RPMI7951 (cell line): ENCODE data around the gene NADK. TPM values are rescaled to one million over a fixed set of nuclear protein-coding genes. Genes with fewer than 3 reads are reported as not detected.
"Not testable (repeated sequence)": the region's sequence is repeated elsewhere in the genome, so short reads cannot be mapped to it uniquely, and the experiment has no call there.

Experiments
- DNase-seq: peaks from one replicate; pipeline ENCODE4 v3.0.0-alpha.2; 2012; ENCODE audit warnings: low read depth
- total RNA-seq: library from RNA; depleted of rRNA; stranded (reverse); fragments of >200 nt; shearing (Covaris generic); gene quantifications from 2 replicates; pipeline ENCODE4 v1.2.3, GENCODE V29; 2014

Gene NADK
- total RNA-seq, 1 experiment from 2014 or later, result 24.0 TPM

DNA sequence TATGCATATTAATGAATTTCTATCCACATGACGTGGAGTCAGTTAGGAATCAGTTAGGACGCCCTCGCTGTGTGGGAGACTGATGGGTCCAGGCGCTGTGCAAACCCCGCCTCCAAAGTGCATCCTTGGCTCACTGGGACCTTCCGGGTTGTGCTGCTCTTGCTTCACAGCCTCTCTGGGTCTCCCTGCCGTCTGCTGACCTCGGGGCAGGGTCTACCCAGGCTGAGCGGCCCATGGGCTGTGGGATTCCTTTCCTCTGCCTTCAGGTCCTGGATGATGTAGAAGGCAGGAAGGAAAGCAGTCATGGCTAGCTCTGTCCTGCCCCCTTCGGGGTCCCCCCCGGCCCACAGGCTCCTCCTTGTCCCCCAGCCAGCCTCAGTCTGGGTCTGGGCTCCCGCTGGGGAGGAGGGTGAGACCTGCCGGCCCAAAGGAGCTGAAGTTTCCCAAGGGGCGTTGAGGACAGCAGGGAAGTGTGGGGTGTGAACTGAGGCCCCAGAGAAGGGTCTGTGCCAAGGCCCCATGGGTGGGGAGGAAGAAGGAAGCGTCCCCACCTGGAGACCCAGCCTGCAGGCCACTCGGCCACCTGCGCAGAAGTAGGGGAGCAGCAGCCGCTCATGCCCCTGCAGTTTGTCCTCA, 29.5 kb downstream of the NADK start:
- DNase-seq, result no peak

DNA sequence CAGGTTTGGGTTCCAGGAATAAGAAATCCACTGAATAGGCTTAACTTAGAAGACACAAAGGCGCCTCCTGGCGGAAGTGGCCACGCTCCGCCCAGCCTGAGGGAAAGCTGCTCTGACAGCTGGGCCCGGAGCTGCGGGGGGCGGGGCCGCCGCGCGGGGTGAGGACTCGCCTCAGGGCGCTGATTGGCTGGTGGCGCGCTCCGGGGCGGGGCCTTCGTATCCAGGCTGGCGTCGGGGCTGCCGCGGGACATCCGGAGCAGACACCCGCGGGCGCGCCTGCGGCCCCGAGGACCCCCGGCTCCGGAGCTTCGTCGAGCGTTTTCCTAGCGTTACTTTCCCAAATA, 31.7 kb downstream of the NADK start:
- not testable (repeated sequence) for DNase-seq

DNA sequence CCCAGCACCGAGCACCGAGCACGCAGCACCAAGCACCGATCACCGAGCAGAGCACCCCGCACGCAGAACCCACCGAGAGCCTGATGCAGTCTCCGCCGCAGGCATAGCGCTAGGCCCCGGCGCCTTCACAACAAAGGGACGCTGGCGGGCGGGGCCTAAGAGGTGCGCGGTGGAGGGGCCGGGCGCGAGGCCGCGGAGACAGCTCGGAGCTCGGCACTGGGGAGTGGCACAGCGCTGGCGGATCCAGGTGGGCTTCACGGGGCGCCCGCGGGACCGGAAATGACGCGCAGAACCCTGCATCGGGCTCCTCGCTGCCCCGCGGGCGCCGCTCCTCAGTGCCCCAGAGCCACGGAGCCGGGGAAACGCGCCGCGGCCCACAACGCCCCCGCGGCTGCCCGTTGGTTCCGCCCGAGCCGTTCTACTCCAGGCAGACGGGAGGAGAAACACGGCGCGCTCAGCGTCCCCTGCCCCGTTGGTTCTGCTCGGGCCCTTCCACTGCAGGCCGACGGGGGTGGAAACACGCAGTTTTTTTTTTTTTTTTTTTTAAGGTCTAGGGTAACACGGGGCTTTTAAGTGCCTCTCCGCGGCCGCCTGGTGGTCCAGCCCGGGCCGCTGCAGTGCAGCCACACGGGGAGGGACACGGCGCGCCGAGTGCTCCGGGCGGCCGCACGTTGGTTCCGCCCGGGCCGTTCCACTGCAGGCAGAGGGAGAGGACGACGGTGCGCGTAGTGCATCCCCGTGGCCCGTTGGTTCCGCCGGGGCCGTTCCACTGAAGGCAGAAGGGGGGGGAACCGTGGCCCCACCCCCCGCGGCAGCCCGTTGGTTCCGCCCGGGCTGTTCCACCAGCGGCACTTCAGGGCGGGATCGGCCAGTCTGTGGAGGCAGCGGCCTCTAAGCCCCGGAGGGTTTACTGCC, 32.4 kb downstream of the NADK start:
- peak; percentile 80 for DNase-seq

DNA sequence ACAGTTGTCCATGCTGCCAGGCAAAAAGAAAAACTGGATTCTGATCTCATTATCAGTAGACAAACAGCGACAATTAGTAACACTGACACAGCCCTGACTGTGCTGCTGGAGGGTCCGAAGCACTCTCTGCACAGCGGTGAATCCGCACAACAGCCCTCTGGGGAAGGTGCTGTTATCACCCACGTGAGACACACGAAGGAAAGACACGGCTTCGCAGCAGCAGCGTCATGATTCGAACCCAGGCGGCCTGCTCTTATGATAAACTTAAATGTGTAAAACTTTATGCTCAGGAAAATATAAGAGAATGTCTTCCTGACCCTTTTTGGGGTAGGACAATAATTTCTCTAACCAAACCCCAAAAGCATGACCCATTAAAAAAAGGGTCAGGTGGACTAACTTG, 35.7 kb downstream of the NADK start:
- DNase-seq, result not testable (repeated sequence)

DNA sequence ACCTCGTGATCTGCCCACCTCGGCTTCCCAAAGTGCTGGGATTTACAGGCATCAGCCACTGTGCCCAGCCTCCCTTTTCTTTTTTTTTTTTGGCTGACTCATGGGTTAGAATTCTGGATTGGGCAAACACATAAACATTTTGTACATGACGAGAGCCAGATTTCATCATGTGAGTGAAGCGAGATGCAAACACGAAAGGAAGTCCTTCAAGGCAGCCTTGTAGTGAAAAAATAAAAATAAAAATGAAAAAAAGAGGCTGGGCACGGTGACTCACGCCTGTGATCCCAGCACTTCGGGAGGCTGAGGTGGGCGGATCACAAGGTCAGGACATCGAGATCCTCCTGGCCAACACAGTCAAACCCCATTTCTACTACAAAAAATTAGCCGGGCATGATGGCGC, 37.3 kb downstream of the NADK start:
- DNase-seq, result peak; percentile 80

DNA sequence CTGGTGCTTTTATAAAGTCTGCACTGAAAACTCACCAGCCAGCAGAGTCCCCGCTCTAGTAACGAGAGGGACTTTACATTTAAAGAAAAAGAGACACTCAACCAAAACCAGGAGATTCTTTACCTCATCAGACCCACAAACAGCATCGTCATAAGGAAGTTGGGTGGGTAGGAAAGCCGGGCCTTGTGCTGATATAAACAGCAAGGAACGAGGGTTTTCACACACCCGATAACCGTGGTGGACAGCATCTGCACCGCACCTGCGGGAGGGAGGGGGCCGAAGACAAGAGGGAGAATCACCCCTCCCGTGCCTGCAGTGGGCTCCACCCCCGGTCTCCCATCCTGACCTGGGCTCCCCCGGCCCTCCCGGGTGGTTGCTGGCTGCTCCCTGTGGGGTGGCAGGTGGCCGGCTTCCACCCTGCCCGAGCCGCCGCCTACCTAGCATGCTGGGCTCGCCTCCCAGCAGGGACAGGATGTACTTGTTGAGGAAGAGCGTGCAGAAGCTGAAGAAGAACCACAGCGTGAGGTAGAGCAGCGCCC, 39.4 kb downstream of the NADK start:
- DNase-seq, result not testable (repeated sequence)

DNA sequence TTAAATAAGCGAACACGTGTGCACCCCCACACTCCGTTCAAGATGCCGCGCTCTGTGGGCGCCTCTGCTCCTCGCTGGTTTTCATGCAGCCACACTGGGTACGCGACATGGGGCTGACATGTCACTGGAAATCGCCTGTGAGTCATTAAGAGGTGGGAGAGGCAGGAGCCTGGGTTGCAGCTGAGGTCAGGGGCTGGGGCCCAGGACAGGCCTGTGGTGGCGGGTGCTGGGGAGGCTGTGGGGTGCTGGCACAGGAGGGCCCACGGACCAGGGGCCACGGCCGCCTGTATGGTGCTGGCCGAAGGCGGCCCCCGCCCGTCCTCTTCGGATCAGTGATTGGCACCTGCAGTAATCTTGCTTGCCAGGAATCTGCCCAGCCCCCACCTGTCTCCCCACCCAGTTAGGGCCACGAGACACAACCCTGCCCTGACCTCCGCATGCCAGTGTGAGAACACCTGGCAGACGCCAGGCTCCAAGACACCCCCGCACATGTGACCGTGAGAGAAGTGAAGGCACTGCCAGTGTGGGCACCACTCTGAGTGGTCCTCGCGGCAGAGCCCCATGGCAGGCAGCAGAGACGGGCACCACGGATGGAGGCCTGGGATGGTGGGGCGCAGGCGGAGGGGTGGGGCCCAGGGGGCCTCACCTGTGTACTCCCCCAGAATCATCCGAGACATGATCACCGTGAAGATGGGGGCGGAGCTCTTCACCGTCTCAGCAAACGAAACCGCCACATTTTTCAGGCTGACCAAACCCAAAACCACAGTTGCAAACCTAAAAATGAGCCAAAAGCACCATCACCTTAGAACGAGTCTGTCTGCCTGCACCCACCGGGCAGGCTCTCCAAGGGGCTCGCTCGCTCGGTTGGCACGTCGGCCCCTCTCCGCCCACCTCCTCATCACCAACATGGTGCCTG, 40.3 kb downstream of the NADK start:
- not testable (repeated sequence) for DNase-seq

DNA sequence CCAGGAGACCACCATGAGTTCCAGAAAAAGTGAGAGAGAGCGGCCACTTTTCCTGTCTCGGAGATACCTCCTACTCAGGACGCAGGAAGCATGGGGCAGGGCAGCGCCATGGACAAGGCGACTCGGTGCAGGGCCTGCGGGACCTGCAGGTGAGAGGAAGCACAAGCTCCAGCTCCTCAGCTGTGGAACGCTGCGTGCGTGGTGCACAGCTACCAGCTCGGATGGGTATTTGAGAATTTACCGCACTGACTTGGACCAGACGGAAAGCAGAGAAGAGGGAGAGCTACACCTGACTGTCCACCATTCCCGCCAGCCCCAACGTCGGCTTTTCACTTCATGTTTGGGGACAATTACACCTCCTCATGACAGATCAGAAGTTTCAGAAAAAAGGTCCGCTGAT, 45.9 kb downstream of the NADK start:
- DNase-seq, result no peak

DNA sequence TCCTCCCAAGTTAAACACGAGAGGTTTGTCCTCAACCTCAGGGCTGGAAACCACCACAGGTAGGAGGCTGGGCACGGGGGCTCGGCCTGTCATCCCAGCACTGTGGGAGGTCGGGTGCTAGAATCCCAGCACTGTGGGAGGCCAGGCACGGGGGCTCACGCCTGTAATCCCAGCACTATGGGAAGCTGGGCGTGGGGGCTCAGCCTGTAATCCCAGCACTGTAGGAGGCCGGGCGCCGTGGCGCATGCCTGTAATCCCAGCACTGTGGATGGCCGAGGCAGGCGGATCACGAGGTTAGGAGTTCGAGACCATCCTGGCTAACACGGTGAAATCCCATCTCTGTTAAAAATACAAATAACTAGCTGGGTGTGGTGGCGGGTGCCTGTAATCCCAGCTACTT, 47.4 kb downstream of the NADK start:
- DNase-seq, result no peak

DNA sequence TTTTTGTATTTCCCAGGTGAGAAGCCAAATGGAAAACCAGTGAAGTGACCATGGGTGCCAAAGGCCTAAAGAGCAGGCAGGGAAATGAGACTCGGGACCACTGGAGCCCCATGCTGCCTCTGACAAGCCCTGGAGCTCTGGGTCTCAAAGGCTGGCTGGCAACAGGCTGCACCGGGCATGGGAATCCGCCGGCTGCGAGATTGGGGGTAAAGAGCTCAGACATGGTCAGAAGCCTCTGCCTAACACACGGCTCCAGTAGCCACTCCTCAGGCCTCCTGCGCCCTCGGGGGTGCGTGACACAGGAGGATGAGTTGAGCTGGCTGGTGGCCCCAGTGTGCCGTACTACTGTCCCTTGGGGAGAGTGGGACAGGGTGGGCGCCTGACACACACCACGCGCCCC, 48.0 kb downstream of the NADK start:
- not testable (repeated sequence) for DNase-seq

DNA sequence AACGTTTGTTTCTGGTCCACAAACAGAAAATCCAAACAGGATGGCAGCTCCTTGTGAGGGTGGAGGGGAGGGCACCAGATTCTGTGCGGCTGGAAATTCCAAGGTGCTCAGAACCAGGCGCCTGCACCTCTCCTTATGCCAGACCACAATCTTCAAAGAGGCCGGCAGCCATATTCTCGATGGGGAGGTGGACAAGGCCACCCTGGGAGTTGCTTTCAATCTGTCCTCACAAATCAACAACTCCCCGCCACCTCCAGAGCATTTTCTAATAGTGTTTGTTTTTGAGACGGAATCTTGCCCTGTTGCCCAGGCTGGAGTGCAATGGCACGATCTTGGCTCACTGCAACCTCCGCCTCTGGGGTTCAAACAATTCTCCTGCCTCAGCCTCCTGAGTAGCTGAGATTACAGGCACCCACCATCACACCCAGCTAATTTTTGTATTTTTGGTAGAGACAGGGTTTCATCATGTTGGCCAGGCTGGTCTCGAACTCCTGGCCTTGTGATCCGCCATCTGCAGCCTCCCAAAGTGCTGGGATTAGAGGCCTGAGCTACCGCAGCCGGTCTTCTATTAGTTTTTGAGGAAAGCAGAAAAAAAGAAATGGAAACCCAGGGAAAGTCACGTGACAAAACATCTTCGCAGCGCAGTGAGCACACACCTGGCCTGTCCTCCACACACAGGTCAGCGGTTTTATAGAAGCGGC, 49.0 kb downstream of the NADK start:
- not testable (repeated sequence) for DNase-seq

DNA sequence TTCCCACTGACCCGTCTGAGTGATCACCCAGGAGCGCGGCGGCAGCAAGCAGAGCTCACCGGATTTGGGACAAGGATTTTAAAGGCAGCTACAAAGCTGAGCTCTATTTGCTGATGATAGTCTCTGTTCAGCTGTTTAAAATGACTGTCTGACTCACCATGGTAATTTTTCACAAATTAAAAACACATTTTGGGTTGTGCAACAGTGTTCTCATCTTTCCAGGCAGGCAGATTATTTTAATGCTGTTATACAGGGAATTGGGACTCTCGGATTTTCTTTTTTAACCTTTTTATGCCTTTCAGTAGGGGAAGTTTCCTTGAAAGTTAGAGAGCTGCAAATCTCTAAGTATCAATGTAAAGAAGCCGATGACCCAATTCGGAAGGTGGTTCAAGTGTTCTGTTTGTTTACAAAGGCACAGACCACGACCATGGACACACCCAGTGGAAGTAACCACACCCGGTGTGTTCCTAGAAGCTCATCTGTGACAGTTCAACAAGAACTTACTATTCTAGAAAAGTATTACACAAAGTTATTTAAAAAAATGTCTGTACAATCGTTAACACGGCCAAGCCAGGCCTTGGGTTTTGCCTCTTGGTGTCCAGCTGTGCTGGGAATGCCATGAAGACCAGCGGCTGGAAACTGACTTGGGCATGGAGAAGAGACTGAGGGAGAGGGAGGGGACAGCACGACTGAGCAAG, 49.8 kb downstream of the NADK start:
- DNase-seq, result peak; percentile 44

DNA sequence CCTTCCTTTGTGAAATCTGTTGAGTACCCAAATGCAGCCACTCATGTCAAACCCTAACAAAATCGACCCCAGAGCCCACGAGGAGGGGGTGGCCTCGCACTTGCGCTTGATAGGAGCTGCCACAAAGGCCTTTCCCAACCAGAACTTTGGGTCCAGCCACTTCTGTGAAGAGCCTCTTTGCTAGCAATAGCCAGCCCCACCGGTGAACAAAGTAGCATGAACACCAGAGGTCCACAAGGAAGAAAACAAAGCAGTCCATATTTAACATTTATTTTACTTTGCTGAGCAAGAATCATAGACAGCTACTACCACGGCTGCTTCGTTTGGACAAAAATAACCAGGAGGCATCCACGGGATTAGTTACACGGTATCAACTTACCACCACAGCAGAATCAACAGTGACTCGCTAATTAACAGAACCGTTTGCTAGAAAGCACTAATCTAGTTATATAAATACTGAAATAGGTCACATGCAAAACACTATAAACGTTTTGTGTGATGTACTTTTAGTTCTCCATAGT, 51.1 kb downstream of the NADK start:
- peak; percentile 29 for DNase-seq

DNA sequence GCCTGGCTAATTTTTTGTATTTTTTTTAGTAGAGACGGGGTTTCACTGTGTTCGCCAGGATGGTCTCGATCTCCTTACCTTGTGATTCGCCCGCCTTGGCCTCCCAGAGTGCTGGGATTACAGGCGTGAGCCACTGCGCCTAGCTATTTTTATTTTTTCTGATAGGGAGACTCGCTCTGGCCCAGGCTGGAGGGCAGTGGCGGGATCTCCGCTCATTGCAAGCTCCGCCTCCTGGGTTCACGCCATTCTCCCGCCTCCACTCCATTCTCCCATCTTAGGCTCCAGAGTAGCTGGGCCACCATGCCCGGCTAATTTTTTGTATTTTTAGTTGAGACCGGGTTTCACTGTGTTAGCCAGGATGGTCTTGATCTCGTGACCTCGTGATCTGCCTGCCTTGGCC, 52.2 kb downstream of the NADK start:
- not testable (repeated sequence) for DNase-seq

DNA sequence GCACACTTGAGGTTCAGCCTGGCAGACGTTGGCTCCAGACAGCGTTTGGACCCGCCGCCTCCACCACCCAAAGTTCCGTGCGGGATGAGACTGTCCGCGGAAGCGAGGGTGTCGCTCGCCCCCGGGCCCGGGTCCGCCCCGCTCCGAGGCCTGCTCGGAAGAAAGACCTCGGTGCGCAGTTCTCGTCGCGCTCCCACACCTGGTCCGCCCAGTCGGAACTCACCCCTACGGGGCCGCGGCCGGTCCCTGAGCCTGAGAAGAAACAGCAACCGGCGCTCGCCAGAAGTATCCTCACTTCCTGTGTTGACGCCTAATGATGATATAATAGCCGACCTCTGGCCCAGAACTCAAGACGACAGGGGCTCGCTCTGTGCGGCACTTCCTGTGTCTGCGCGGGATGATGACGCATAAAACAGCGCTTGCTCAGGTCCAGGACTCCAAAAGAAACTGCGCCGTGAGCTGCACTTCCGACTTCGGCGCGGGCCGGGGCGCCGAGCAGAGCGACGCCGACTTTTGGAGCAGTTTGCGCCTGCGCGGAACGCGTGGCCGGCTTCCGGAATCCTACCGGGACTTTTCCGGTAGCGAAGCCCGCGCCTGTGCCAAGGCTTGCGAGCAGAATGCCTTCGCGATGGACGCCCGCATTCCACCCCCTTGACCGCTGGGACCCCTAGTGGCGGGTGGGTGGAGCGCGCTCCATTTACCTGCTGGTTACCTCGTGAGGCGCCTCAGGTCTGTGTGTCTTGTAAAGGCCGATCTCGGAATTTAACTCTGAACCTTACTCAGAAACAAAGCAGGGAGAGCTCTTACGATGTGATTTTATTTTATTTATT, 54.0 kb downstream of the NADK start, which contains the start of gene CDK11A:
CDK11A (minus strand) TSS at position 323 of the 830 bp plus-strand sequence. CDS start 1,539 bp downstream, outside the sequence.
- peak; percentile 99 for DNase-seq

DNA sequence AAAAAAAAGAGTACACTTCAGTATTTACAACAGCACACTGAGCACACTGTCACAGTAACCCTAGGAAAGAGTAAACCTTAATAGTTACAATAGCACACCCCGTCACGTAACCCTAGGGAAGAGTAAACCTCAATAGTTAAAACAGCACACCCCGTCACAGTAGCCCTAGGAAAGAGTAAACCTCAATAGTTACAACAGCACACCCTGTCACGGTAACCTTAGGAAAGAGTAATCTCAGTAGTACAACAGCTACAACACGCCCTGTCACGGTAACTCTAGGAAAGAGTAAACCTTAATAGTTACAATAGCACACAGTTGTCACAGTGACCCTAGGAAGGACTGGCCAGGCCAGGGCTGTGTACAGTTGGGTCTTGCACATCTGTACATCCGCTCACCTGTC, 57.1 kb downstream of the NADK start:
- no peak for DNase-seq

DNA sequence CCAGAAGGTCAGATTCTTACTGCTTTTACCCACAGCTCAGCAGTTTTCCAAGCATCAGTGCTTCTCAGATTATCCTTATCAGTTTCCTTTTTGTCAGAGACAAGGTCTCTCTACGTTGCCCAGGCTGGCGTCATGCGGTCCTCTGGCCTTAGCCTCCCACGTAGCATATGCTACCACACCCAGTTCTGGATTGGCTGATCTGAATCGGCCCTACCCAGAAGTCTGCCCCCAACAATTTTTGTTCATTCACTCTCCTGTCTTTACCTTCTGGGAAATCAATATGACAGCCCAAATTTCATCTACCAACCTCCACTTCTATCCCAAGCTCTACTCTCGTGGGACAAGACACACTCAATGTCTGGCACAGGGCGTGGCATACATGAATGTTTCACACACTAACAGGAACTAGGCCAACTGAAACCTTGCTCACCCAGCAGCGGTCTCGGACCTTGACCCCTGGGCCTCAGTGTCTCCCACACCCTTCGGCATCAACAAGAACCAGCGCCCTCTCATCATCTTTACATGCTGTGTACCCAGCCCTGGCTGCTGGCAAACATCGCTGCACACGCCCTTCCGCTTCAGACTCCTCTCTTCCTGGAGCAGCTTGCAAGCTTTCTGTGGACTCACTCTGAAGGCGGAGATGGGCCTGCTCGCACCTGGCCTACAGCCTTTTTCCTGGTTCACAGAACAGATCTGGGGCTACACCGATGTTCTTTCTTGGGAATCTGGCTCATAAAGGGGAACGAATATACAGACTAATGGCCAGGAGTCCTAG, 63.0 kb downstream of the NADK start:
- not testable (repeated sequence) for DNase-seq

DNA sequence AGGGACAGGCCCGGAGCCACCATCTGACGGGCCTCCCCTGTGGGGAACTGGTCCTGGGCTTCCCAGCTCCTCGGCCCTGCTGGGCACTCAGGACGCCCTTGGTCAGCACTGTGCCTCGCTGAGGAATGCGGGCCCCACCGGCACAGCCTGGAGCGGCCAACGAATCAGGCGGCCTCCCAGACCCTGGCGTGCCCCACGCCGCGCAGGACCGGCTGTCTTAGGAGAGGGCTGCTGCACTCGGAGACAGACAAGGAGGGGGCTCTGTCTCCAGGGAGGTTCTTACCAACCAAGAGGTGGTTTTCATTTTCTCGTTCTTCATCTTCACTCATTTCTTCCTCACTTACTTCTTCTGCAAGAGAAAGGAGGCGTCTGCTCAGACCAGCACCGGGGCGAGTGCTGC, 70.4 kb downstream of the NADK start:
- not testable (repeated sequence) for DNase-seq
